Breast epithelium (tissue), 4 donors: ENCODE results near the gene FPGS. TPM values are rescaled to one million over a fixed set of nuclear protein-coding genes. Genes with fewer than 3 reads are reported as not detected.

Experiments used
- DNase-seq, 2 donors: peaks; one replicate each; pipeline ENCODE4 v3.0.0-alpha.2; 2019; ENCODE audit warnings: low spot score in 2 of 2
- H3K27ac ChIP-seq, 2 donors: fragments of 200-600 bp; sonication (generic) in 1 of 2; one replicate each; pipeline ENCODE4 v1.5.1; 2016 to 2019; ENCODE audit warnings: mild to moderate bottlenecking in 1 of 2
- H3K27me3 ChIP-seq, 2 donors: fragments of 200-600 bp; sonication (generic) in 1 of 2; one replicate each; pipeline versions ENCODE4 v1.5.1 to v1.6.0; 2017 to 2019; ENCODE audit warnings: control low read depth in 1 of 2, mild to moderate bottlenecking in 1 of 2
- H3K36me3 ChIP-seq: fragments of 200-600 bp; one replicate; pipeline ENCODE4 v1.5.1; 2019
- H3K4me1 ChIP-seq, 2 donors: fragments of 200-600 bp; sonication (generic); one replicate each; pipeline ENCODE4 v1.5.1; 2016 to 2019; ENCODE audit warnings: control low read depth in 1 of 2
- H3K4me3 ChIP-seq, 3 donors: fragments of 200-600 bp; sonication (generic); 1 replicate in 2 of 3; 2 replicates in 1 of 3; pipeline ENCODE4 v1.5.1; 2016 to 2019; ENCODE audit warnings: mild to moderate bottlenecking in 3 of 3, moderate library complexity in 2 of 3
- H3K9me3 ChIP-seq, 2 donors: fragments of 200-600 bp; sonication (generic) in 1 of 2; one replicate each; pipeline ENCODE4 v1.5.1; 2016 to 2019; ENCODE audit warnings: control low read depth in 1 of 2
- POLR2A ChIP-seq: fragments of 450-650 bp; IDR thresholded peaks from one replicate; pipeline ENCODE4 v1.6.1; 2016; ENCODE audit warnings: antibody characterized with exemption, mild to moderate bottlenecking, moderate library complexity
- POLR2AphosphoS5 ChIP-seq, 3 donors: sonication (generic); formaldehyde crosslinking; IDR thresholded peaks; one replicate each; pipeline ENCODE4 v1.6.1; 2017; ENCODE audit warnings: antibody characterized with exemption in 3 of 3
- intact Hi-C: fragments of 100-400 bp; cut with DNase I; formaldehyde crosslinking; loops from one replicate; pipeline ENCODE4 v1.15.1; 2023; ENCODE audit warnings: low total_unique reads
- total RNA-seq, 3 donors: library from RNA; depleted of rRNA; stranded (reverse); fragments of >200 nt; gene quantifications; one replicate each; pipeline ENCODE4 v1.1.0, GENCODE V29; 2016
- TF ChIP-seq, protein P1 (sequence below), 3 donors: fragments of 450-650 bp; IDR thresholded peaks; one replicate each; pipeline ENCODE4 v1.5.1; 2016 to 2017; ENCODE audit warnings: antibody characterized with exemption in 3 of 3, mild to moderate bottlenecking in 3 of 3, moderate library complexity in 3 of 3

The FPGS gene, protein sequence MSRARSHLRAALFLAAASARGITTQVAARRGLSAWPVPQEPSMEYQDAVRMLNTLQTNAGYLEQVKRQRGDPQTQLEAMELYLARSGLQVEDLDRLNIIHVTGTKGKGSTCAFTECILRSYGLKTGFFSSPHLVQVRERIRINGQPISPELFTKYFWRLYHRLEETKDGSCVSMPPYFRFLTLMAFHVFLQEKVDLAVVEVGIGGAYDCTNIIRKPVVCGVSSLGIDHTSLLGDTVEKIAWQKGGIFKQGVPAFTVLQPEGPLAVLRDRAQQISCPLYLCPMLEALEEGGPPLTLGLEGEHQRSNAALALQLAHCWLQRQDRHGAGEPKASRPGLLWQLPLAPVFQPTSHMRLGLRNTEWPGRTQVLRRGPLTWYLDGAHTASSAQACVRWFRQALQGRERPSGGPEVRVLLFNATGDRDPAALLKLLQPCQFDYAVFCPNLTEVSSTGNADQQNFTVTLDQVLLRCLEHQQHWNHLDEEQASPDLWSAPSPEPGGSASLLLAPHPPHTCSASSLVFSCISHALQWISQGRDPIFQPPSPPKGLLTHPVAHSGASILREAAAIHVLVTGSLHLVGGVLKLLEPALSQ
- 100 to 1,000 TPM in 1 of 3 donors, 10 to 100 TPM in 2; 56.3 to 108 (median 78.6) TPM for total RNA-seq

DNA sequence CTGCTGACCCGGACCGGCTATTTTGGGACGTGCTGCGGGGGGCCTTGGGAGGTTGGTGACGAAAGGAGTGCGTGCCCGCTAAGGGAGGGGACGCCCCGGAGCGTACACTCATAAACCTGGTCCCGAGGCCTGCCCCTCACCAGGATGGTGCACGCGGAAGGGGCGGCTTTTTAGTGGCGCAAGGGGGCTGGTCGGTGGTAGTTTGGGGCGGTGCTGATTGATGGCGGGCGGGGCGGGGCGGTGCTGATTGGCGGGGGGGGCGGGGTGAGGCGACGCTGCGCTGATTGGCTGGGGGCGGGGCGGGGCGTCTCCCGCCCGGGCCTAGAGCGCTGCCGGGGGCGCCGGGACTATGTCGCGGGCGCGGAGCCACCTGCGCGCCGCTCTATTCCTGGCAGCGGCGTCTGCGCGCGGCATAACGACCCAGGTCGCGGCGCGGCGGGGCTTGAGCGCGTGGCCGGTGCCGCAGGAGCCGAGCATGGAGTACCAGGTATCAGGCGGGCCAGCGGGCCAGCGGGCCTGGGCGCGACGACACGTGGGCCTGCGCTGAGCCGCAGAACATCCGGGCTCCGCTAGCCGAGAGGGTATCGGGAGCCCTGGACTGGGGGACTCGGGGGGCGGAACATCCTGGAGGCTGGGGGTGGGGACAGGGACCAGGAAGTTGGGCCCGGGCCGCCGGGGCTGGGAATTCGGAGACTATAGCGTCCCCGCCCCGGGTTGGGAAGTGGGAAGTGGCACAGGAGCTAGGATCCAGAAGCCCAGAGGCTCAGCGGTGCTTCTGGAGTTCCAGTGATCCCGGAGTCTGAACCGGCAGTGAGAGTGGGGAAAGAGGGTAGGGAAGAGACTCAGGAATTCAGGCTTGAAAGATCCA is at the start of gene FPGS:
FPGS (plus strand) TSS at position 307 of the 868 bp plus-strand sequence; CDS start at position 350, 43 bp downstream.
- TF ChIP-seq POLR2AphosphoS5 (IDR thresholded peaks at IDR 0.05) (peak; percentile 49 to 85 (median 62)), POLR2A (no peak)
- TF ChIP-seq, protein P1, sequence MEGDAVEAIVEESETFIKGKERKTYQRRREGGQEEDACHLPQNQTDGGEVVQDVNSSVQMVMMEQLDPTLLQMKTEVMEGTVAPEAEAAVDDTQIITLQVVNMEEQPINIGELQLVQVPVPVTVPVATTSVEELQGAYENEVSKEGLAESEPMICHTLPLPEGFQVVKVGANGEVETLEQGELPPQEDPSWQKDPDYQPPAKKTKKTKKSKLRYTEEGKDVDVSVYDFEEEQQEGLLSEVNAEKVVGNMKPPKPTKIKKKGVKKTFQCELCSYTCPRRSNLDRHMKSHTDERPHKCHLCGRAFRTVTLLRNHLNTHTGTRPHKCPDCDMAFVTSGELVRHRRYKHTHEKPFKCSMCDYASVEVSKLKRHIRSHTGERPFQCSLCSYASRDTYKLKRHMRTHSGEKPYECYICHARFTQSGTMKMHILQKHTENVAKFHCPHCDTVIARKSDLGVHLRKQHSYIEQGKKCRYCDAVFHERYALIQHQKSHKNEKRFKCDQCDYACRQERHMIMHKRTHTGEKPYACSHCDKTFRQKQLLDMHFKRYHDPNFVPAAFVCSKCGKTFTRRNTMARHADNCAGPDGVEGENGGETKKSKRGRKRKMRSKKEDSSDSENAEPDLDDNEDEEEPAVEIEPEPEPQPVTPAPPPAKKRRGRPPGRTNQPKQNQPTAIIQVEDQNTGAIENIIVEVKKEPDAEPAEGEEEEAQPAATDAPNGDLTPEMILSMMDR (IDR thresholded peaks at IDR 0.05): no peak
- H3K4me1 ChIP-seq: peaks cover 9 to 10% of the 10 kb centered on the region in 2 donors
- H3K27ac ChIP-seq: peak within 1 kb of the TSS; percentile 92 to 96
- H3K9me3 ChIP-seq: no peaks in the 10 kb centered on the region
- DNase-seq: peak; percentile 79
- intact Hi-C loops: no loop called here
- H3K4me3 ChIP-seq: peak within 1 kb of the TSS; percentile 66 to 77 (median 73)
- H3K27me3 ChIP-seq: no peaks in the 10 kb centered on the region
- H3K36me3 ChIP-seq: peaks cover 4% of the 10 kb centered on the region

DNA sequence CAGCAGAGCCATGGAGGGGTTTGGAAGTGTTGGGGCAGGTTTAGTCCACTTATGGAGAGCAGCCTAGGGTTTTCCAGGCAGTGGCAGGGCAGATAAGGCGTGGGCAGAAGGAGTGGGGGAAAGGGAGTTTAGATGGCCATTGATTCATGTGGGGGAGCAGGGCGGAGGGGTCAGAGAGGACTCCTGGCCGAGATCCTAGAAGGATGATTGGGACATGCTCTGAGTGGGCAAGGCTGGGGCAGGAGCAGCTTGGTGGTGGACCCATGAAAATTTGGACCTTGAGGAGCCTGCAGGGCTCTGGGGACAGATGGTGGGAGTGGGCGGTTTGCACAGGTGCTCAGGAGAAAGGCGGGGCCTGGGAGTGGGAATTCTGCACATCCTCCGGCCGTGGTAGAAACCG is 49.5 kb upstream of the FPGS start:
- intact Hi-C loops: no loop called here
- TF ChIP-seq POLR2AphosphoS5 (IDR thresholded peaks at IDR 0.05) (no peak), POLR2A (no peak)
- TF ChIP-seq, protein P1 (IDR thresholded peaks at IDR 0.05): no peak
- no peak for DNase-seq
- Histone ChIP-seq H3K27ac (no peak overlapping the region), H3K4me3 (no peak overlapping the region), H3K27me3 (peaks cover 4 to 31% of the 10 kb centered on the region in 2 donors), H3K4me1 (peaks cover 3 to 4% of the 10 kb centered on the region in 2 donors), H3K36me3 (no peaks in the 10 kb centered on the region), H3K9me3 (no peaks in the 10 kb centered on the region)

DNA sequence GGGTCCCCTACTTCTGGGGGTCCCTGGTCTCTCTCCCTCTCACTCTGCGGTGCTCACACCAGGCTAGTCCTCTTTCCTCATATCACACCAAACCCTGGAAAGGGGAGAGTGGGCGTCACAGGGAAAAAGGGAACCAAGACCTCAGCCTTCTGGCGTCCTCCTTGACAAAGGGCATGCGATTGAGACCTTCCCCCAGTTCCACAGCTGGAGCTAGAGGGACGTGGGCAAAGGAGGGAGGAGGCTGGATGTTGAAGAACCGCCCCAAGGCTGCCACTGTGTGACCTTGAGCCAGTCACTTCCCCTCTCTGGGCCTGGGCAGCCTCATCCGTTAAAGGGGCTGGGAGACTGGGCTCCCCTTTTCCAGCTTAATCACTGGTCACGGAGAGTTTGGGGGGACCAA is 49.1 kb upstream of the FPGS start:
- no peak overlapping the region for H3K4me3 ChIP-seq
- TF ChIP-seq POLR2AphosphoS5 (IDR thresholded peaks at IDR 0.05) (no peak), POLR2A (no peak)
- TF ChIP-seq, protein P1 (IDR thresholded peaks at IDR 0.05): no peak
- intact Hi-C loops: no loop called here
- H3K4me1 ChIP-seq: peaks cover 3 to 4% of the 10 kb centered on the region in 2 donors
- H3K36me3 ChIP-seq: no peaks in the 10 kb centered on the region
- H3K27me3 ChIP-seq: peaks cover 4 to 31% of the 10 kb centered on the region in 2 donors
- H3K9me3 ChIP-seq: no peaks in the 10 kb centered on the region
- H3K27ac ChIP-seq: no peak overlapping the region
- DNase-seq: no peak

DNA sequence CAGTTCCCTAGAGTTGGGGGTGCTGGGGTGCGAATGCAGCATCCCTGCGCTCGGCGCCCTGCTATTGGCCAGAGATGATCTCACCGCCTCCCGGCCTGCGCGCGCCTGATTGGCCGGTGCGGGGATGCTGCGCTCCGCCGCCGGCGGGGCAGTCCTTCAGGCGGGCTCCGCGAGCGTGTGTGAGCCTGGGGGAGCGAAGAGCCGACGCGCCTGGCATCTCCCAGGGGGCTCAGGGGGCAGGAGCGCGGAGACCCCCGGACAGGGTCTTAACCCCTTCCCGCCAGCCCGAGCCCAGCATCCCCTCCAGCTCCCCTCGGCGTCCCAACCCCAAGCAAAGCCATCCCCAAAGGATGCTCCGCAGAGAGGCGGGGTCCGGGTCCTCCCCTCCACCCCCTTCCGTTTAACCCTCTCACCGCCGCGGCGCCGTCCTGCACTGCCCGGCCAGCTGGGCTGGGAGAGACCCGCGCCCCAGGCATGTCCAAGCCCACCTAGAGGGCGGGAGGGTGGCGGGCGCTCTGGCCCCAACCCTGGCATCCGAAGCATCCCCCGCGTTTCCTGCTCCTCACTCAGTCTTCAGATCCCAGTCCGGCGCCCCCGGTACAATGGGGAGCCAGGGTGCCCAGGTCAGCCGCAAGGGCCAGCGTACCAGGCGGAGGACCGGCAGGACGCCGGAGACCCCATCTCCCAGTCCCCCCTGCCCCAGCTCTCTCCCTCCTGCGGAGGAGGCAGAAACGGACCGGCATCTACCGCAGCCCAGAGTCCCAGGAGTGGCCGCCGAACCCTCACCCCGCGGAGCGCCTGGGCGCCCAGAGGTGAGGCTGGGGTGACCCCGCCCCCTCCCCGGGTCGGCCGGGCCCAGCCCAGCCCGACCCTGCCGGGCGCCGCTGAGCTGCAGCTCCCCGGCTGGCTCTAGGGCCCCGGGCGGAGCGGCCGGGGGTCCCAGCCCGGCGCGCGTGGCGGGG is 48.3 kb upstream of the FPGS start:
- no peaks in the 10 kb centered on the region for H3K36me3 ChIP-seq
- peaks cover 3 to 4% of the 10 kb centered on the region in 2 donors for H3K4me1 ChIP-seq
- no peaks in the 10 kb centered on the region for H3K9me3 ChIP-seq
- DNase-seq: no peak
- peak overlapping the region in 2 of 3 donors; percentile 26 to 59 for H3K4me3 ChIP-seq
- H3K27me3 ChIP-seq: peaks cover 4 to 31% of the 10 kb centered on the region in 2 donors
- TF ChIP-seq, protein P1 (IDR thresholded peaks at IDR 0.05): no peak
- TF ChIP-seq POLR2AphosphoS5 (IDR thresholded peaks at IDR 0.05) (no peak), POLR2A (no peak)
- intact Hi-C loops: no loop called here
- peak overlapping the region in 1 of 2 donors; percentile 55 for H3K27ac ChIP-seq
